Measurements from ENCODE around the gene JMJD6.

The JMJD6 gene

DNA sequence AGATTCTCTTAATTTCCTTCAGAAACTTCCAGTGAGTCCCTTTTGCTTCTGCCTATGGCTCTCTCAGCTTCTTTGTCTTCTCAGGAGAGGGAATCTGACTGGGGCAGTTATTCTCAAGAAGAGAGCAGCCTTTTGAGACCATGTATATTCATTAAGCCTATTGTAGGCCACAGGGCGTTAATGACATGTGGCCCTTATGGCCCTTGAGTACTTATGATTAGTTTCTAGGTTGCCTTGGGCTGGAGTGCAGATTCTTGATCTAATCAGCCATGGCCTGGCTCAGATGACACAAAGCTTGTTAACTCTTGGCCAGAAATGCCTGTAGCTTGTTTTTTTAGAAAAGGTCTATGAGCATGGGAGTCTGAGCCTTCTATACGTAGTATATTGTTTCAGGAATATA is 28.9 kb upstream of the JMJD6 start:
- DNase-seq: no peak
- TF ChIP-seq, protein P1, sequence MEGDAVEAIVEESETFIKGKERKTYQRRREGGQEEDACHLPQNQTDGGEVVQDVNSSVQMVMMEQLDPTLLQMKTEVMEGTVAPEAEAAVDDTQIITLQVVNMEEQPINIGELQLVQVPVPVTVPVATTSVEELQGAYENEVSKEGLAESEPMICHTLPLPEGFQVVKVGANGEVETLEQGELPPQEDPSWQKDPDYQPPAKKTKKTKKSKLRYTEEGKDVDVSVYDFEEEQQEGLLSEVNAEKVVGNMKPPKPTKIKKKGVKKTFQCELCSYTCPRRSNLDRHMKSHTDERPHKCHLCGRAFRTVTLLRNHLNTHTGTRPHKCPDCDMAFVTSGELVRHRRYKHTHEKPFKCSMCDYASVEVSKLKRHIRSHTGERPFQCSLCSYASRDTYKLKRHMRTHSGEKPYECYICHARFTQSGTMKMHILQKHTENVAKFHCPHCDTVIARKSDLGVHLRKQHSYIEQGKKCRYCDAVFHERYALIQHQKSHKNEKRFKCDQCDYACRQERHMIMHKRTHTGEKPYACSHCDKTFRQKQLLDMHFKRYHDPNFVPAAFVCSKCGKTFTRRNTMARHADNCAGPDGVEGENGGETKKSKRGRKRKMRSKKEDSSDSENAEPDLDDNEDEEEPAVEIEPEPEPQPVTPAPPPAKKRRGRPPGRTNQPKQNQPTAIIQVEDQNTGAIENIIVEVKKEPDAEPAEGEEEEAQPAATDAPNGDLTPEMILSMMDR (IDR thresholded peaks at IDR 0.05; ENCODE audit: low read depth, low read length): no peak
- peaks cover 49% of the 10 kb centered on the region for H3K36me3 ChIP-seq

GRCh38 chr17:76753061-76753961 is 26.9 kb upstream of the JMJD6 start:
- no peak overlapping the region for H3K27ac ChIP-seq

More for the DNA sequence above, 28.9 kb upstream of the JMJD6 start:
- Histone ChIP-seq H3K9me3 (ENCODE audit: severe bottlenecking) (no peaks in the 10 kb centered on the region), H3K27ac (no peak overlapping the region), H3K27me3 (ENCODE audit: insufficient read depth, low read depth, severe bottlenecking) (no peaks in the 10 kb centered on the region), H3K4me3 (ENCODE audit: low read depth, low read length) (no peak overlapping the region)

DNA sequence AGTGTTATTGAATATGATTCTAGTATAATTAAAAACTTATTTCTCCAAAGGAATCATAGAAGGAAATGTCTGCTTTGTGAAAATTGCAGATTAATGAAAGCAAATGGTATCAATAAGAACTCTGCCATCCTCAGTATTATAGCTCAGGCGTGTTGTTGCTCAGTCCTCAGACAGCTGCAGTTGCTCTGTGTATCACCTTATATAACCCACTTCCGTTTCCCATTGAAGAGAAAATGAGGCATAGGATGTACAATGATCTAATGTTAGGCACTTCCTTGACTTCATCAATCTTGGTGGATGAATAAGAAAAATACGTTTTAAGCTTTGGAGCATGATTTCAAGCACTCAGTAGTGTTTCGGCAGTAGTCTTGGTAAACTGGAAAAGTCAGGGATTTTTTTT is 25.6 kb upstream of the JMJD6 start:
- Histone ChIP-seq H3K4me3 (ENCODE audit: low read depth, low read length) (no peak overlapping the region), H3K9me3 (ENCODE audit: severe bottlenecking) (no peaks in the 10 kb centered on the region), H3K27ac (no peak overlapping the region), H3K27me3 (ENCODE audit: insufficient read depth, low read depth, severe bottlenecking) (no peaks in the 10 kb centered on the region), H3K36me3 (peaks cover 46% of the 10 kb centered on the region)
- DNase-seq: no peak
- TF ChIP-seq, protein P1 (IDR thresholded peaks at IDR 0.05; ENCODE audit: low read depth, low read length): no peak

More at GRCh38 chr17:76753061-76753961, 26.9 kb upstream of the JMJD6 start:
- no peak for DNase-seq
- peaks cover 48% of the 10 kb centered on the region for H3K36me3 ChIP-seq
- no peak overlapping the region for H3K4me3 ChIP-seq (ENCODE audit: low read depth, low read length)
- TF ChIP-seq, protein P1 (IDR thresholded peaks at IDR 0.05; ENCODE audit: low read depth, low read length): no peak
- H3K9me3 ChIP-seq (ENCODE audit: severe bottlenecking): no peaks in the 10 kb centered on the region
- H3K27me3 ChIP-seq (ENCODE audit: insufficient read depth, low read depth, severe bottlenecking): no peaks in the 10 kb centered on the region

- DNase-seq: no peak
- Histone ChIP-seq H3K27me3 (ENCODE audit: insufficient read depth, low read depth, severe bottlenecking) (no peaks in the 10 kb centered on the region), H3K9me3 (ENCODE audit: severe bottlenecking) (no peaks in the 10 kb centered on the region), H3K27ac (no peak overlapping the region), H3K4me3 (ENCODE audit: low read depth, low read length) (no peak overlapping the region), H3K36me3 (peaks cover 46% of the 10 kb centered on the region)
- TF ChIP-seq, protein P1 (IDR thresholded peaks at IDR 0.05; ENCODE audit: low read depth, low read length): no peak
Observed at GRCh38 chr17:76751416-76751993, 25.1 kb upstream of the JMJD6 start.

DNA sequence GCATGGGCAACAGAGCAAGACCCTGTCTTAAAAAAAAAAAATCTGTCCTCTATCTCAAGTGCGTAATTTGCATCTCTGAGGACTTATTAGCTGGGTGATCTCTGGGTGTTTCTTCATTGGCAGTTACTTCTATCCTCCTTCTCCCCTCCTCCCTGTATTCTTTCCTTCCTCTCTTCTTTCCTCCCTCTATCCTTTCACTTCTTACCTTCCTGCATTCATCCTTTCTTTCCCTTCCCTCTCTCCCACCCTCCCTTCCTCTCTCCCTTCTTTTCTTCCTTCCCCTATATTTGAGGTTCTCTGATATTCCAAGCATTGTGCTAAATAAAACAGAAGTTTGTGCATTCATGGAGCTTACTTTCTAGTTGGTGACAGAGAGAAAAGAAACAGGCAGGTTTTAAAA is 22.3 kb upstream of the JMJD6 start:
- H3K4me3 ChIP-seq (ENCODE audit: low read depth, low read length): no peak overlapping the region
- no peaks in the 10 kb centered on the region for H3K27me3 ChIP-seq (ENCODE audit: insufficient read depth, low read depth, severe bottlenecking)
- peaks cover 52% of the 10 kb centered on the region for H3K36me3 ChIP-seq
- TF ChIP-seq, protein P1 (IDR thresholded peaks at IDR 0.05; ENCODE audit: low read depth, low read length): no peak
- DNase-seq: no peak
- no peaks in the 10 kb centered on the region for H3K9me3 ChIP-seq (ENCODE audit: severe bottlenecking)
- no peak overlapping the region for H3K27ac ChIP-seq

Data from WERI-Rb-1 (cell line).